Activated naive CD4-positive, alpha-beta T cell (primary cell): ENCODE data around the gene ZBTB37.
"Not testable (repeated sequence)": the region's sequence is repeated elsewhere in the genome, so short reads cannot be mapped to it uniquely, and the experiment has no call there.

Source experiments
- DNase-seq, 4 experiments: peaks; one replicate each; lab custom pipeline; 2025; lab: John Stamatoyannopoulos, UW

ZBTB37 gene

GRCh38 chr1:173914366-173914871 is 46.2 kb downstream of the ZBTB37 start:
- no peak for DNase-seq

DNA sequence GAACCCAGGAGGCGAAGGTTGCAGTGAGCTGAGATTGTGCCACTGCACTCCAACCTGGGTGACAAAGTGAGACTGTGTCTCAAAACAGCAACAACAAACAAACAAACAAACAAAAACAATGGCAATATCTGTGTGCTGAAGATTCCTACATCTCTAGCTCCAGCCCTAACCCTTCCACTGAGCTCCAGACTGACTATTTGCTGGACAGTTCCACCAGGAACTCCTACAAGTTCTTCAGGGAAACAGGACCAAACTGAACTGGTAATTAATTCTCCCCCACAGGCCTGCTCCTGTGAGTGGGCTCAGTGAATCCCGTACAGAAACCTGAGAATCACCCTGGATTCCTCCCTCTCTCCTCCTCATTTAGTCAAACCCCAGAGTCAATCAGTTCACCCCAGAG is 47.4 kb downstream of the ZBTB37 start:
- DNase-seq: no peak

DNA sequence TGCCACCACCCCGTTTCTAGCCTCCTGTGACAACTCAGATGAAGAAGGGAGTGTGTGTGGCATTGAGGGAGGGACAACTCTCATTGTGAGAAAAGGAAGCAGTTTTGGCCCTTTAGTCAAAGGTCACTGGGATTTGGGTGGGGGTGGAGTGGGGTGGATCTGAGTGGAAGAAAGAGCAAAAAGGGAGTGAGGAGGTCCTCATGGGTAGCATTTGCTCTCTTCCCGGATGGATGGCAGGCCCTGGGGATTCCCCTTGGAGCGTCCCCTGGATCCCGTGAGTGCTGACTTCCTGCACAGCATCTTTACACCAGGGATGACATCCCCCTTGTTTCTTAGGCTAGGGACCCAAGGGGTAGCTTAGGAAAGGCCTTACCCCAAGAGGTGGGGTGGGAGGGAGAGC is 48.5 kb downstream of the ZBTB37 start:
- no peak for DNase-seq

GRCh38 chr1:173917149-173917548 is 49.0 kb downstream of the ZBTB37 start, which contains the start of gene SERPINC1:
TSS of gene SERPINC1 (minus strand) at chr1:173917327. CDS start at chr1:173917259, 68 bp downstream.
- DNase-seq: no peak

- DNase-seq: no peak
These were observed 49.7 kb downstream of the ZBTB37 start for GRCh38 chr1:173917635-173918493.

GRCh38 chr1:173920861-173921260 is 52.7 kb downstream of the ZBTB37 start:
- DNase-seq: no peak

- DNase-seq: no peak
These were observed 57.4 kb downstream of the ZBTB37 start for GRCh38 chr1:173925306-173926242.

- not testable (repeated sequence) for DNase-seq
These were observed 62.4 kb downstream of the ZBTB37 start for GRCh38 chr1:173930541-173930940.

DNA sequence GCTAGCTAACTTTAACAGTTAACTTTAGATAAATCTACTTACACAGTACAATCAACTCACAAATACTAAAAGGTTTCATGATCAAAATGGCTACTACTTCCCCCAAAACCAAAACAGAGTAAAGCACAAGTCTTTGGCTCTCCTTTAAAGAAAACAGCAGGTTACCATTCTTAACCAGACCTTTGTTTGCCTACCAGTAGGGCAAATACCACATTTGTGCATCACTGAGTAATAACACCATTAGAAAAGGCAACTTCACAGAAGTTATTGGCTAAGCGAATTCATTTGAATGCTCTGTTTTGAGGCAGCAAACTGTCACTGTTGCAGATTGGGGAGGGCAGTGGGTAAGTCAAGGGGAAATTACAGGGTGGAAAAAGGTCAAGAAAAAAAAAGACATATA is 66.3 kb downstream of the ZBTB37 start:
- DNase-seq: no peak

DNA sequence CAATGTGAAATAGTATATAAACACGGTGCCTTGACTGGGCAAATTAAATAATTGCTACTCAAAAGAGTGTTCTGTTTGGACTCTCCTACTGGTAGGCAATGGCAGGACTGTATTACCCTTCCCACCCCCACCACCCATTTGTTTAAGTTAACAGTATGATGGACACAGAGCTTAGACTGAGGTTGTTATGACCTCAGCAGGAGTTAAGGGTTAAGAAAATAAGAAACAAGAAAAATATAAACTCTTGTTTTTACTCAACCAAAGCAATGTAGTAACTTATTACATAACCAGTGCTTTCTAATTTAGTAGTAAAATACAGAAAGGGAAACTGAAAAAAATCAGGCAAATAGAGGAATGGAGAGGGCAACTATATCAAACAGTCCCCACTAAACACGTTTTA is 68.9 kb downstream of the ZBTB37 start:
- no peak for DNase-seq

GRCh38 chr1:173946380-173946921 is 78.3 kb downstream of the ZBTB37 start:
- no peak for DNase-seq

DNA sequence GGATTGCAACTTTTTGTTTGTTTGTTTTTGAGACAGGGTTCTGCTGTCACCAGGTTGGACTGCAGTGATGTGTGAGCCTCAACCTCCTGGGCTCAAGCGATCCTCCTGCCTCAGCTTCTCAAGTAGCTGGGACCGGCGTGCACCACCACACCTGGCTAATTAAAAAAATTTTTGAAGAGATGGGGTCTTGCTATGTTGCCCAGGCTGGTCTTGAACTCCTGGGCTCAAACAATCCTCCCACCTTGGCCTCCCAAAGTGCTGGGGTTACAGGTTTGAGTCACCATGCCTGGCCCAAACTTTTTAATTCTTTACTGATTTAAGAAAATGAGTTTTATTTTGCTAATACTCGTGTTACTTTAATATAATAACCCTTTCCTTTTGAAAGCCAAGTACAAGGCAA is 80.4 kb downstream of the ZBTB37 start:
- DNase-seq: no peak
